ENCODE data around the gene ACTN2. TPM values are rescaled to one million over a fixed set of nuclear protein-coding genes. Genes with fewer than 3 reads are reported as not detected.

The ACTN2 gene
- total RNA-seq, 4 donors from 2014 or later: 0.06 to 0.20 TPM; not detected in 2

- intact Hi-C loops (cut with DNase I; ENCODE audit: low total_unique reads): no loop called here
- WGBS, 2 donors: 90 to 91% methylated on average over 4 of the region's 4 CpGs
- no peak overlapping the region for H3K4me3 ChIP-seq (ENCODE audit: low read depth, poor library complexity, severe bottlenecking)
- TF ChIP-seq POLR2A (IDR thresholded peaks at IDR 0.05) (no peak), CTCF (IDR thresholded peaks at IDR 0.05) (no peak)
- no peak for DNase-seq (ENCODE audit: low spot score in 2 of 2)
Measured at GRCh38 chr1:236728752-236729151, 42.5 kb downstream of the ACTN2 start.

GRCh38 chr1:236733653-236734052, 47.4 kb downstream of the ACTN2 start:
- intact Hi-C loops (cut with DNase I; ENCODE audit: low total_unique reads): no loop called here
- no peak for DNase-seq (ENCODE audit: low spot score in 2 of 2)
- TF ChIP-seq POLR2A (IDR thresholded peaks at IDR 0.05): no peak
- no peak for TF ChIP-seq CTCF (IDR thresholded peaks at IDR 0.05)
- 86 to 93% methylated on average over 3 of the region's 3 CpGs for WGBS, 2 donors
- no peak overlapping the region for H3K4me3 ChIP-seq (ENCODE audit: low read depth, poor library complexity, severe bottlenecking)

GRCh38 chr1:236734141-236734765, 48.0 kb downstream of the ACTN2 start:
- intact Hi-C loops (cut with DNase I; ENCODE audit: low total_unique reads): no loop called here
- no peak for DNase-seq (ENCODE audit: low spot score in 2 of 2)
- 67 to 72% methylated on average over 8 of the region's 8 CpGs for WGBS, 2 donors
- H3K4me3 ChIP-seq (ENCODE audit: low read depth, poor library complexity, severe bottlenecking): no peak overlapping the region
- TF ChIP-seq POLR2A (IDR thresholded peaks at IDR 0.05) (no peak), CTCF (IDR thresholded peaks at IDR 0.05) (no peak)

- no peak overlapping the region for H3K4me3 ChIP-seq (ENCODE audit: low read depth, poor library complexity, severe bottlenecking)
- DNase-seq (ENCODE audit: low spot score in 2 of 2): no peak
- no peak for TF ChIP-seq CTCF (IDR thresholded peaks at IDR 0.05)
- no peak for TF ChIP-seq POLR2A (IDR thresholded peaks at IDR 0.05)
- WGBS, 2 donors: 89 to 92% methylated on average over 15 of the region's 15 CpGs
- intact Hi-C loops (cut with DNase I; ENCODE audit: low total_unique reads): no loop called here
Measured at GRCh38 chr1:236736761-236737160, 50.5 kb downstream of the ACTN2 start.

GRCh38 chr1:236741753-236742152, 55.5 kb downstream of the ACTN2 start:
- H3K4me3 ChIP-seq (ENCODE audit: low read depth, poor library complexity, severe bottlenecking): no peak overlapping the region
- TF ChIP-seq POLR2A (IDR thresholded peaks at IDR 0.05): no peak
- TF ChIP-seq CTCF (IDR thresholded peaks at IDR 0.05): no peak
- WGBS, 2 donors: 61 to 63% methylated on average over 11 of the region's 11 CpGs
- intact Hi-C loops (cut with DNase I; ENCODE audit: low total_unique reads): no loop called here
- no peak for DNase-seq (ENCODE audit: low spot score in 2 of 2)
